Liver (tissue), 2 donors: Measurements from ENCODE around the gene KLHDC8A.

Source experiments
- FOXA1 ChIP-seq: IDR thresholded peaks from 2 replicates; pipeline ENCODE4 v1.6.1; 2016; ENCODE audit warnings: antibody characterized with exemption
- JUND ChIP-seq, 2 donors: IDR thresholded peaks; 2 replicates each; pipeline ENCODE4 v1.6.1; 2016; ENCODE audit warnings: antibody characterized with exemption in 2 of 2
- SP1 ChIP-seq: IDR thresholded peaks from 2 replicates; pipeline ENCODE4 v1.6.1; 2018; ENCODE audit warnings: antibody characterized with exemption, mild to moderate bottlenecking
- donor health status: healthy.

DNA sequence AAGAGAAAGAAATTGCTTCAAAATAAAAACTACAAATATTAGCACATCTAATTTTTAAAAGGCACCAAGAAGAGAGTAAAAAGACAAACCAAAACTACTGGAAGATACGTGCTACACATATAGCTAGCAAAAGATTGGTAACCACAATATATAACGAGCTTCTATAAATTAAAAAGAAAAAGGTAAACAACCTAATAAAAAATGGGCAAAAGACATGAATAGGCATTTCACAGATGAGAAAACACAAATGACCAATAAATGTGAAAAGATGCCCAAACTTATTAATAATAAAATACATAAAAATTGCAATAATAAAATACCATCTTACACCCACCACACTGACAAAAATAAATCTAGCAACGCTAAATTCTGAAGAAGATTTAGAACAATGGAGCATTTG is 38.9 kb upstream of the KLHDC8A start:
- TF ChIP-seq FOXA1 (no peak), SP1 (no peak), JUND (IDR thresholded peaks at IDR 0.05) (no peak)
